Chondrocyte (in vitro differentiated cells): ENCODE results near the gene ST7. TPM values are rescaled to one million over a fixed set of nuclear protein-coding genes. Genes with fewer than 3 reads are reported as not detected.

Experiments
- DNase-seq: peaks from one replicate; pipeline ENCODE4 v3.0.0; 2021; ENCODE audit warnings: mixed read lengths, low spot score
- H3K27ac Mint-ChIP-seq: one replicate; pipeline ENCODE4 v1.8.0; 2021; ENCODE audit warnings: mild to moderate bottlenecking, moderate library complexity, mixed read lengths; ENCODE audit not compliant: unreplicated experiment
- H3K27me3 Mint-ChIP-seq: 2 replicates; pipeline ENCODE4 v1.8.0; 2021; ENCODE audit warnings: low read depth, mixed read lengths
- H3K36me3 Mint-ChIP-seq: 2 replicates; pipeline ENCODE4 v1.8.0; 2021; ENCODE audit warnings: low read depth, mixed read lengths
- H3K4me1 Mint-ChIP-seq: 2 replicates; pipeline ENCODE4 v1.8.0; 2021; ENCODE audit warnings: low read depth, mild to moderate bottlenecking, mixed read lengths
- H3K4me3 Mint-ChIP-seq: one replicate; pipeline ENCODE4 v1.8.0; 2021; ENCODE audit warnings: mild to moderate bottlenecking, moderate library complexity, mixed read lengths; ENCODE audit not compliant: unreplicated experiment
- H3K9me3 Mint-ChIP-seq: 2 replicates; pipeline ENCODE4 v1.8.0; 2021; ENCODE audit warnings: low read depth, mixed read lengths
- CTCF ChIP-seq: fragments of 200-600 bp; sonication (generic); IDR thresholded peaks from 2 replicates; pipeline ENCODE4 v1.5.0; 2021; ENCODE audit warnings: antibody characterized with exemption, mild to moderate bottlenecking, moderate library complexity
- total RNA-seq: library from RNA; stranded (reverse); gene quantifications from 3 replicates; pipeline ENCODE4 v1.2.1, GENCODE V29; 2021

ST7 gene
- total RNA-seq, 1 donor from 2014 or later, result 69.7 TPM

- no peak overlapping the region for H3K4me3 Mint-ChIP-seq
- H3K27ac Mint-ChIP-seq, result no peak overlapping the region
- no peak for DNase-seq
- H3K9me3 Mint-ChIP-seq, result no peaks in the 10 kb centered on the region
- peaks cover 20% of the 10 kb centered on the region for H3K4me1 Mint-ChIP-seq
- TF ChIP-seq CTCF, result no peak
- peaks cover 10% of the 10 kb centered on the region for H3K27me3 Mint-ChIP-seq
- H3K36me3 Mint-ChIP-seq, result no peaks in the 10 kb centered on the region
Observed at GRCh38 chr7:117273325-117273724, 320.0 kb downstream of the ST7 start.

GRCh38 chr7:117273814-117274225, 320.5 kb downstream of the ST7 start:
- Mint-ChIP-seq H3K27me3 (peaks cover 10% of the 10 kb centered on the region), H3K4me1 (peaks cover 20% of the 10 kb centered on the region), H3K4me3 (no peak overlapping the region), H3K36me3 (no peaks in the 10 kb centered on the region), H3K27ac (no peak overlapping the region), H3K9me3 (no peaks in the 10 kb centered on the region)
- TF ChIP-seq CTCF, result no peak
- no peak for DNase-seq

GRCh38 chr7:117274951-117275350, 321.6 kb downstream of the ST7 start:
- Mint-ChIP-seq H3K4me1 (peaks cover 11% of the 10 kb centered on the region), H3K27ac (no peak overlapping the region), H3K9me3 (no peaks in the 10 kb centered on the region), H3K4me3 (no peak overlapping the region), H3K27me3 (peaks cover 14% of the 10 kb centered on the region), H3K36me3 (peaks cover 2% of the 10 kb centered on the region)
- TF ChIP-seq CTCF, result no peak
- DNase-seq, result no peak

GRCh38 chr7:117277576-117277975, 324.3 kb downstream of the ST7 start:
- peaks cover 13% of the 10 kb centered on the region for H3K27me3 Mint-ChIP-seq
- no peak overlapping the region for H3K4me3 Mint-ChIP-seq
- H3K9me3 Mint-ChIP-seq, result peaks cover 3% of the 10 kb centered on the region
- DNase-seq, result no peak
- H3K36me3 Mint-ChIP-seq, result peaks cover 3% of the 10 kb centered on the region
- TF ChIP-seq CTCF, result no peak
- H3K4me1 Mint-ChIP-seq, result peaks cover 6% of the 10 kb centered on the region
- no peak overlapping the region for H3K27ac Mint-ChIP-seq

- Mint-ChIP-seq H3K27ac (no peak overlapping the region), H3K9me3 (peaks cover 3% of the 10 kb centered on the region), H3K4me1 (peaks cover 8% of the 10 kb centered on the region), H3K36me3 (peaks cover 3% of the 10 kb centered on the region), H3K4me3 (no peak overlapping the region), H3K27me3 (peaks cover 11% of the 10 kb centered on the region)
- DNase-seq, result no peak
- TF ChIP-seq CTCF, result no peak
Observed at GRCh38 chr7:117278040-117278439, 324.7 kb downstream of the ST7 start.
